ENCODE measurements around the gene FARP2. TPM values are rescaled to one million over a fixed set of nuclear protein-coding genes. Genes with fewer than 3 reads are reported as not detected.

The FARP2 gene
- total RNA-seq, 1 donor, result 41.3 TPM

DNA sequence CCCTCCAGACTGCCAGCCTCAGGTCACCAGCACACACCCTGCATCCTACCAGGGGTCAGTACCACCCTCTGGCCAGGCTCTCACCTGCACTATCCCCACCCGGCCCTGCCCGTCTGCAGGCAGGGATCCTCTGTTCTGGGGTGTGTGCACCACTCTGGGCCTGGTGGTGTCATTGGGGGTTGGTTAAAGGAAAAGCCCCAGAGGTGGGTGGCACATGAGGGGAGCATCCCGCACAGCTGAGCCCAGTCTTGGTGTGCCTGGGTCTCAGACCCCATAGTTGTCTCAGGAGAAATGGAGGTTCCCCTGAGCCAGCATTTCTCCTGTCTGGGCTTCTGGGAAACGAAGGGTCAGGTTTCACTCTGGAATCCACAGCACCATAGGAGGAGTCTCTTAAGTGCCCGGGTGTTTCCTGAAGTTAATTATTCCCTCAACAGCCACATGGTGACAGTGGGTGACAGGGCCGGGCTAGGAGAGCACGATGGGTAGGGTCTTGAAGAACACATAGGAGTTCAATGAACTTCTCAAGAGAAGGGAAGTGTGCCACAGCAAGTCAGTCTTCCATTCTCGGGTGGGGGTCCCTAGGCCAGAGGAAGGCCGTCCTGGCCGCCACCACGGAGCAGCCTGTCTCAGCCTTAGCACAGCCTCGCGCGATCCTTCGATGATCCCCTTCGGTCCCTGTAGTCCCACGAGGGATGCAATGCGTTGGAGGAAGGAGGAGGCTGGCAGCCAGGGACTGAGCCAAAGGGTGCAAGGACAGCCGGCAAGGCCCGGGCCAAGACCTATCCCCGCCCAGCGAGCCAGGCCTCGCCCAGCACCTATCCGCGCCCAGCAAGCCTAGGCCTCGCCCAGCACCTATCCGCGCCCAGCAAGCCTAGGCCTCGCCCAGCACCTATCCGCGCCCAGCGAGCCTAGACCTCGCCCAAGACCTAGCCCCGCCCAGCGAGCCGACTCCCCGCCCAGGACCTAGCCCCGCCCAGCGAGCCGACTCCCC is 1.1 kb upstream of the FARP2 start:
- peaks cover 51% of the 10 kb centered on the region for H3K36me3 ChIP-seq (ENCODE audit: insufficient read depth, low read length)
- DNase-seq (ENCODE audit: insufficient read length, low spot score, missing footprints), result peak; percentile 65
- H3K4me2 ChIP-seq (ENCODE audit: insufficient read depth, low read length), result peak overlapping the region; percentile 35
- H3K79me2 ChIP-seq (ENCODE audit: insufficient read depth, low read length), result peaks cover 37% of the 10 kb centered on the region
- H3K4me3 ChIP-seq (ENCODE audit: insufficient read depth, low read length), result peak overlapping the region; percentile 30
- H3K27me3 ChIP-seq (ENCODE audit: insufficient read depth, low read length), result no peaks in the 10 kb centered on the region
- TF ChIP-seq, protein P1, sequence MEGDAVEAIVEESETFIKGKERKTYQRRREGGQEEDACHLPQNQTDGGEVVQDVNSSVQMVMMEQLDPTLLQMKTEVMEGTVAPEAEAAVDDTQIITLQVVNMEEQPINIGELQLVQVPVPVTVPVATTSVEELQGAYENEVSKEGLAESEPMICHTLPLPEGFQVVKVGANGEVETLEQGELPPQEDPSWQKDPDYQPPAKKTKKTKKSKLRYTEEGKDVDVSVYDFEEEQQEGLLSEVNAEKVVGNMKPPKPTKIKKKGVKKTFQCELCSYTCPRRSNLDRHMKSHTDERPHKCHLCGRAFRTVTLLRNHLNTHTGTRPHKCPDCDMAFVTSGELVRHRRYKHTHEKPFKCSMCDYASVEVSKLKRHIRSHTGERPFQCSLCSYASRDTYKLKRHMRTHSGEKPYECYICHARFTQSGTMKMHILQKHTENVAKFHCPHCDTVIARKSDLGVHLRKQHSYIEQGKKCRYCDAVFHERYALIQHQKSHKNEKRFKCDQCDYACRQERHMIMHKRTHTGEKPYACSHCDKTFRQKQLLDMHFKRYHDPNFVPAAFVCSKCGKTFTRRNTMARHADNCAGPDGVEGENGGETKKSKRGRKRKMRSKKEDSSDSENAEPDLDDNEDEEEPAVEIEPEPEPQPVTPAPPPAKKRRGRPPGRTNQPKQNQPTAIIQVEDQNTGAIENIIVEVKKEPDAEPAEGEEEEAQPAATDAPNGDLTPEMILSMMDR (IDR thresholded peaks at IDR 0.05; ENCODE audit: extremely low read depth, low read depth, low read length), result no peak
- peaks cover 17% of the 10 kb centered on the region for H3K4me1 ChIP-seq (ENCODE audit: insufficient read depth, low read length)
- H3K27ac ChIP-seq (ENCODE audit: low read depth, low read length), result peak overlapping the region; percentile 31
- H2AFZ ChIP-seq (ENCODE audit: low read length), result no peak overlapping the region
- no peaks in the 10 kb centered on the region for H3K9me3 ChIP-seq (ENCODE audit: low read depth, low read length)
- H4K20me1 ChIP-seq (ENCODE audit: insufficient read depth, low read length), result peaks cover 21% of the 10 kb centered on the region

DNA sequence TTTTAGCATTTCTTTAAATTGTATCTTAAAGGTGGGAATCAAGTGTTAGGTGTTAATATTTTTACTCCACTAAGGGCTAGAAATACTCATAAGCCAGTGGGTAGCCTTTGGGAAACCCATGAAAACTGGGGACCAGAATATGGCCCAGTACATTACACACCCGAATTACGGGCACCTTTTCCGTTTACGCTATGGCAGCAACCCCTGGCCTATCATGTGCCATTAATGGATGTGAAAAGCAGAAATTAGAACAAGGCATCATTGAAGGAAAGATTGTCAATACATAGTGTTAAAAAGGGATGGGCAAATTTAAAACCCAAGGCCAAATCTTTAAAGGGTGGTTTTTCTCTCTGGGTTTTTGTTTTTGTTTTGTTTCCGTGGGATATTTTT is 781 bp downstream of the FARP2 start:
- peak overlapping the region; percentile 32 for H2AFZ ChIP-seq (ENCODE audit: low read length)
- peaks cover 54% of the 10 kb centered on the region for H3K79me2 ChIP-seq (ENCODE audit: insufficient read depth, low read length)
- H3K36me3 ChIP-seq (ENCODE audit: insufficient read depth, low read length), result peaks cover 32% of the 10 kb centered on the region
- TF ChIP-seq, protein P1 (IDR thresholded peaks at IDR 0.05; ENCODE audit: extremely low read depth, low read depth, low read length), result no peak
- H3K4me1 ChIP-seq (ENCODE audit: insufficient read depth, low read length), result peaks cover 23% of the 10 kb centered on the region
- H4K20me1 ChIP-seq (ENCODE audit: insufficient read depth, low read length), result peaks cover 20% of the 10 kb centered on the region
- peak overlapping the region; percentile 48 for H3K27ac ChIP-seq (ENCODE audit: low read depth, low read length)
- no peak for DNase-seq (ENCODE audit: insufficient read length, low spot score, missing footprints)
- peak overlapping the region; percentile 96 for H3K4me2 ChIP-seq (ENCODE audit: insufficient read depth, low read length)
- H3K27me3 ChIP-seq (ENCODE audit: insufficient read depth, low read length), result no peaks in the 10 kb centered on the region
- peak overlapping the region; percentile 92 for H3K4me3 ChIP-seq (ENCODE audit: insufficient read depth, low read length)
- no peaks in the 10 kb centered on the region for H3K9me3 ChIP-seq (ENCODE audit: low read depth, low read length)

DNA sequence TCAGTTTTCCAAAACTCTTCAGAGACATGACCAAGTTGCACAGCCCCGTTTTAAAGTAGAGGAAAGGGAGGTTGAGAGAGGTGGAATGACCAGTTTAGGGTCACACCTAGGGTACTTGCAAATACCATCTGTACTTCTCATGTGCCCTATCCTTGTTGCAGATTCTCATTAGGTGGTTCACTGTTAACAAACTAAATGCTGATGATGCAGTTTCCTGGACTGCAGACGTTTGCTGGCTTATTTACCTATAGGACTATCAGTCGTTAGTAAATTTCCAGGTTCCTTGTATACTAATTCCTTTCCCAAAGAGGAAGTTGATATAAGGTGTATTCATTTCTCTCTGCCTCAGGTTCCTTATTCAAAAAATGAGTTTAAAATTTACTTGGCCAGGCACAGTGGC is 1.4 kb downstream of the FARP2 start:
- TF ChIP-seq, protein P1 (IDR thresholded peaks at IDR 0.05; ENCODE audit: extremely low read depth, low read depth, low read length), result no peak
- Histone ChIP-seq H3K4me1 (ENCODE audit: insufficient read depth, low read length) (peaks cover 23% of the 10 kb centered on the region), H3K27me3 (ENCODE audit: insufficient read depth, low read length) (no peaks in the 10 kb centered on the region), H2AFZ (ENCODE audit: low read length) (no peak overlapping the region), H3K4me3 (ENCODE audit: insufficient read depth, low read length) (peak overlapping the region; percentile 92), H4K20me1 (ENCODE audit: insufficient read depth, low read length) (peaks cover 20% of the 10 kb centered on the region), H3K4me2 (ENCODE audit: insufficient read depth, low read length) (peak overlapping the region; percentile 96), H3K36me3 (ENCODE audit: insufficient read depth, low read length) (peaks cover 25% of the 10 kb centered on the region), H3K27ac (ENCODE audit: low read depth, low read length) (peak overlapping the region; percentile 48), H3K79me2 (ENCODE audit: insufficient read depth, low read length) (peaks cover 58% of the 10 kb centered on the region), H3K9me3 (ENCODE audit: low read depth, low read length) (no peaks in the 10 kb centered on the region)
- DNase-seq (ENCODE audit: insufficient read length, low spot score, missing footprints), result no peak

DNA sequence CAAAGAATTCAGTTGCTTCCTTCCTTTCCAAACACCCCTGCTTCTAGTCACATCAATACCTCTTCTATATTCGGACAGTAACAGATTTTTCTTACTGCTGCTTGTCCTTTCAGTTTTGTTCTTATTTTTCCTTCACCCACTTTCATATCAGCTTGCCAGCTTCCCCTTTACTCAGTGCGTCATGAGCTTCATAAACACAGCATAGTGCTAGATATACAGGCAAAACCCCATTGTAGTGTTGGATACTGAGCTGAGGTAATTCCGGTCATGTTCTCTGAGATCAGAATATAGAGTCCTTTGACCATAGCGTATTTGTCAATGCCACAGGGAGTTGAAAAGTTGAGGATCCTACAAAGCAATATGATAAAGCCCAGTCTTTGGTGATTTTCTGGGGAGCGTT is 2.4 kb downstream of the FARP2 start:
- Histone ChIP-seq H2AFZ (ENCODE audit: low read length) (no peak overlapping the region), H3K27ac (ENCODE audit: low read depth, low read length) (no peak overlapping the region), H4K20me1 (ENCODE audit: insufficient read depth, low read length) (peaks cover 26% of the 10 kb centered on the region), H3K9me3 (ENCODE audit: low read depth, low read length) (no peaks in the 10 kb centered on the region), H3K4me2 (ENCODE audit: insufficient read depth, low read length) (peak overlapping the region; percentile 34), H3K79me2 (ENCODE audit: insufficient read depth, low read length) (peaks cover 67% of the 10 kb centered on the region), H3K36me3 (ENCODE audit: insufficient read depth, low read length) (peaks cover 16% of the 10 kb centered on the region), H3K4me3 (ENCODE audit: insufficient read depth, low read length) (no peak overlapping the region), H3K27me3 (ENCODE audit: insufficient read depth, low read length) (no peaks in the 10 kb centered on the region), H3K4me1 (ENCODE audit: insufficient read depth, low read length) (peaks cover 26% of the 10 kb centered on the region)
- TF ChIP-seq, protein P1 (IDR thresholded peaks at IDR 0.05; ENCODE audit: extremely low read depth, low read depth, low read length), result no peak
- no peak for DNase-seq (ENCODE audit: insufficient read length, low spot score, missing footprints)
